TTC549 (cell line): Measurements from ENCODE around the gene ALKBH5.
A peak's percentile ranks its signal among the peaks of the same experiment; 100 is the strongest.

Experiments used
- FAIRE-seq: peaks from 2 replicates; lab custom pipeline; 2012; peaks lifted over from hg19 to GRCh38; lab: Jason Lieb, UNC

The ALKBH5 gene

DNA sequence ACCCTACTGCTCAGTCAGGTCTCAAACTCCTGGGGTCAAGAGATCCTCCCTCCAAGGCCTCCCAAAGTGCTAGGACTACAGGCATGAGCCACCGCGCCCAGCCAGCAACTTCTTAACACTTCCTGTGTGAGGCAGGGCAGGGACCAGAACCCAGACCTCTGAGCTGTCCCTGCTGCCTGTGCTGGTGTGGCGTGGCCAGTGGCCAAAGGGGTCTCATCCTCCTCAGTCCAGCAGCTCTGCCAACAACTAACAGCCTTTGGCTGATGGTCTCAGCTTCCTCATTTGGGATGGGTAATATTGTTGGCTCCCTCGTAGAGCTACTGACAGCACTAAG is 40.4 kb downstream of the ALKBH5 start:
- no peak for FAIRE-seq

DNA sequence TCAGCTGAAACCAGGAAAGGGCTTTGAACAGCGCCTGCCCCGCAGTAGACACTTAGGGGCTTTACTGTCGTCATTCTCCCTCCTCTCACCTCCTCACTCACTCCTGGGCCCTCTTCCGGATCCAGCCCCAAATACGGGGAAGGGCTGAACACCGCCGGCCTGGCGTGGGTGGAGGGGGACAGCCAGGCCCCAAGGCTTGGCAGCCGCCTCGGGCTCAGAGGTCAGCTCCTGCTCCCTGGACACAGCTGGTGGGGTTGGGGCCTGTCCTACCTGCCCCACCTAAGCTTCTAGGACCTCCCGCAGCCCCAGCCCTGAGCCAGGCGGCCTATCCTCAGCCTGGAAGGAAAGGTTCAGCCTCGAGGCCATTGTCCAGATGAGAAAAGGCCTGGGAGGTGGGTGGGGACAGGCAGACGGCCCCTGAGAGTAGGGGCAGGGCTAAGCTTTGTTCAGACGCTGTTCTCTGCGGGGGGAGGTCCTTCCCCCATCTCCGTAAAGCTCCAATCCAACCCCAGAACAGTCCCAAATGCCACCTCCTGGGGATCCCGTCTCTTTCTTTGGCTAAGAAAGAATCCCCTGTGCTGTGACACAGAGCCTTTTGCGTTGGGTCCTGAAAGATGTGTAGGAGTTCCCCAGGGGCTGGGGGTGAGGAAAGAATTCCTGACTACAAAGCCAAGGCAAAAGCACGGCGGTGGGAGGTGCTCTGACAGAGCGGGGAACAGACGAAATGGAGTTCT is 40.9 kb downstream of the ALKBH5 start:
- FAIRE-seq, result peak; percentile 76

DNA sequence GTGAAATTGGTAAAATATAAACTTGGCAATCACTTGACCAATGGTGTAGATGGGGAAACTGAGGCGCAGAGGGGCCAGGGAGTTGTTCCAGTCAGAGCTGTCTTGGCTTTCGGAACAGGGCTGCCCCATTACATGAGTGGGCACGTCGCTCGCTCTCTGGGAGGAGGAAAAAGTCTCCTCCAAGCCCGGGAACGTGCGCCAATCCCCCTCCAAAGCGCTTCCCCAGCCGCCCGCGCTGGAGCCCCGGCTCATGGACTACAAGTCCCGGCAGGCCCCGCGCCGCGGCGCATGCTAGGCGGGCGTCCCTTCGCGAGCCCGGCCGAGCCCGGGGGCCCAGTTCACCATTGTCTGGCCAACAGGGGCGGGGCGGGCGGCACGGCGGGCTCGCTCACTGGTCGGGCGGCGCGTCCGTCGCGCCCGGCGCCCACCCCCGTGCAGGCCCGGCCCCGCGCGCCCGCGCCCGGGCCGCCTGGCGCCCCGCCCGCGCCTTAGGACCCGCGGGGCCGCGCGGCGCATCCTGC is 41.6 kb downstream of the ALKBH5 start, which contains the start of gene LLGL1:
LLGL1 (plus strand) TSS at position 515 of the 521 bp plus-strand sequence. CDS start 48 bp downstream, outside the sequence.
- no peak for FAIRE-seq

DNA sequence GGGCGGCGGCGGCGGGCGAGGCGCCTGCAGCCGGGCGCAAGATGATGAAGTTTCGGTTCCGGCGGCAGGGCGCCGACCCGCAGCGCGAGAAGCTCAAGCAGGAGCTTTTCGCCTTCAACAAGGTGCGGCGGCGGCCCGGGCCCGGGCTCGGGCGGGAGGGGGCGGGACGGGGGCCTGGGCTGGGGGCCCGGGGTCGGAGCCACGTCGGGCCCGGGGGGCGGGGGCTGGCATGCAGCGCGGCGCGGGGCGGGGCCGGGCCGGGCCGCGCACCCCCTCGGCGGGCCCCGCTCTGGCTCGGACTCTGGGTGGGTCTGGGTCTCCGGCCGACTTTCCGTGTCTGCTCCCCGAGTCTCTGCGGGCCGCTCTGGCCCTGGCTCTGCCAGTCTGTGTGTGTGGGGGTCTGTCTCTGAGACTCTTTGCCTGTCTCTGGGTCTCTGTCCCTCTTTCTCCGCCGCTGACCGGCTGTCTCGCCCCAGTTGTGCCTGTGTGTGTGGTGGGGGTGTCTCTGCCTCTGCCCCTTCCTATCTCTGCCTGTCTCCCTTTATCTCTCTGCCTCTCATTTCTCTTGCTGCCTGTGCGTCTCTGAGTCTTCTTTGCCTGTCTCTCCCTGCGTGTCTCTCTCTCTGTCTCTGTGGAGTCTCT is 42.1 kb downstream of the ALKBH5 start:
- FAIRE-seq, result no peak

- no peak for FAIRE-seq
Observed at GRCh38 chr17:18226284-18226945, 42.8 kb downstream of the ALKBH5 start.

DNA sequence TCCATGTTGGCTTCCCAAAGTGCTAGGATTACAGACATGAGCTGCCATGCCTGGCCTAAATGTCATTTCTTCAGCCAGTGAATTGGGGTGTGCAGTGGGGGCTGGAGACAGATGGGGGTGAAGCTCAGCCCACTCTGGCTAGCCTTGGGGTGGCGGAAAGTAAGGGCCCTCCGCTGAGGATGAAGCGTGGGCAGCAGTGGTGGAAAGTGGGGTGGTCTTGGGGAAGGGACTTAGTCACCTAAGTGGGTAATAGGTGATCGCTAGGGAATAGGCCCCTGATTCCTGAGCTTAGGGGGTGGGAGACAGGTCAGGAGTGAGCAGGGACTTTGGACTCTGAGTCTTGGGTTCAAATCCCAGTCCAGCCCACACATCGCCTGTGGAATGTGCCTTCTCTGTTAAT is 44.0 kb downstream of the ALKBH5 start:
- FAIRE-seq, result no peak

- no peak for FAIRE-seq
Observed at GRCh38 chr17:18228176-18228682, 44.6 kb downstream of the ALKBH5 start.

DNA sequence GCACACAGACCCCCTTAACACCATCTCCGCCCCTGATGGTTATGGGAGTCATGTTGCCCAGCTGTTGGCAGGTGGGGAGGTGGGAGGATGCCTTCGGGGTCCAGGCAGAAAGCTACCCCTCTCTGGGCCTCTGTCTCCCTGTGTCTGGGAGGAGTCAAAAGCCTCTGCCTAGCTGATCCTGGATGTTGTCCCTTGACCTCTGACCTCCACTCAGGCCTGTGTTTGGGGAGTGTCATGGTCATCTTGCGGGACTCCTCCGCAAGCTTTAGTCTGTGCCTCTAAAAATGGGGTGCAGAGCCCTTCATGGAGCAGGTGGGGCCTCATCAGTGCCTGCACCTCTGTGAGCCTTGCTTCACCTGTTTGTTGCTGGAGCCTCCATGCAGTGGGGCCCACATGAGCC is 45.6 kb downstream of the ALKBH5 start:
- no peak for FAIRE-seq

DNA sequence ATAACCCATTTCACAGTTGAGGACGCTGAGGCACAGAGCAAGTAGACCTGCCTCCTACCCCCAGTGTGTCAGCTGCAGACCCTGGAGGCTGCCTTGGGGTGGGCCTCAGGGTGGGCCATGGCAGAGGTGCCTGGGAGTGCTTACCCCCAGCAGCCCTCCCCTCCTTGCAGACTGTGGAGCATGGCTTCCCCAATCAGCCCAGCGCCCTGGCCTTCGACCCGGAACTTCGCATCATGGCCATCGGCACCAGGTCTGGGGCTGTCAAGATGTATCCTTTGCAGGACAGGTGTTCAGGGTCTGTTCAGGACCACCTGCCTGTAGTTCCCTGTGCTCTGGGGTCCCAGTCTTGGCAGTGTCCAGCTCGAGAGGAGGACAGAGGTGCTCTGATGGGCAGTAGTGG is 46.1 kb downstream of the ALKBH5 start:
- no peak for FAIRE-seq

GRCh38 chr17:18230288-18231141 is 46.9 kb downstream of the ALKBH5 start:
- FAIRE-seq, result no peak

- no peak for FAIRE-seq
Observed at GRCh38 chr17:18231164-18231563, 47.5 kb downstream of the ALKBH5 start.

- FAIRE-seq, result no peak
Observed at GRCh38 chr17:18233803-18234518, 50.3 kb downstream of the ALKBH5 start.

DNA sequence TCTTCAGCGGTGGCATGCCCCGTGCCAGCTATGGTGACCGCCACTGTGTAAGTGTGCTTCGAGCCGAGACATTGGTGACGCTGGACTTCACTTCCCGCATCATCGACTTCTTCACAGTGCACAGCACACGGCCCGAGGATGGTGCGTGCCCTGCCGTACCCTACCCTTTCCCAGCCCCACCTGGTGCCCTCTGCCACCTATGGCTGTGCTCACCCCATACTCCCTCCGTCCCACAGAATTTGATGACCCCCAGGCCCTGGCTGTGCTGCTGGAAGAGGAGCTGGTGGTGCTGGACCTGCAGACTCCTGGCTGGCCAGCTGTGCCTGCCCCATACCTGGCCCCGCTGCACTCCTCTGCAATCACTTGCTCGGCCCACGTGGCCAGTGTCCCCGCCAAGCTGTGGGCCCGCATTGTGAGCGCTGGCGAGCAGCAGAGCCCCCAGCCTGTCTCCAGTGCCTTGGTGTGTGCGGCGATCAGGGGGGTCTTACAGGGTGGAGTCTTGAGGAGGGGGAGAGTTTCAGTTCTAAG is 51.3 kb downstream of the ALKBH5 start:
- no peak for FAIRE-seq

DNA sequence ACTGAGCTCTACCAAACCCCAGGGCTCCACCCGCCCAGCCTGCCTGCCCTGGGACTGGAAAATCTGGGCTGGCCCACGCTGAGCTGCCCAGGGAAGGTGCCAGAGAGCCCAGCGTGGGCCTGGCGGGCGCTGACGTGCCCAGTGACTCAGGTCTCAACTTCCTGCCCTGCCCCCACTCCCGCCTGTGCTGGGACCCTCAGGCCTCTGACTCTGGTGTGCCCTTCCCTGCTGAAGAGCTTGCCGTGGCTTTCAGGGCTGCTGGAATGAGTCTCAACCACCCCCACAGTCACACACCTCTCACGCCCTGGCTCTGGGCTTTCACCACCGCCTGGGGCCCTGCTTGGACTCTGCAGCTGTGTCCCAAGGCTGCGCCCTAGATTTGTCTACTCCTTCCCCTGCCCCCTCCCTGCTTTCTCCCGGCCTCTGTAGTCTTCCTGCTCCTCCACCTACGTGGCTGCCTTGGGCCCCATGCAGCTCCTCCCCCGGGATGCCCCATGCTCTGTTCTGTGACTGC is 52.2 kb downstream of the ALKBH5 start:
- no peak for FAIRE-seq

DNA sequence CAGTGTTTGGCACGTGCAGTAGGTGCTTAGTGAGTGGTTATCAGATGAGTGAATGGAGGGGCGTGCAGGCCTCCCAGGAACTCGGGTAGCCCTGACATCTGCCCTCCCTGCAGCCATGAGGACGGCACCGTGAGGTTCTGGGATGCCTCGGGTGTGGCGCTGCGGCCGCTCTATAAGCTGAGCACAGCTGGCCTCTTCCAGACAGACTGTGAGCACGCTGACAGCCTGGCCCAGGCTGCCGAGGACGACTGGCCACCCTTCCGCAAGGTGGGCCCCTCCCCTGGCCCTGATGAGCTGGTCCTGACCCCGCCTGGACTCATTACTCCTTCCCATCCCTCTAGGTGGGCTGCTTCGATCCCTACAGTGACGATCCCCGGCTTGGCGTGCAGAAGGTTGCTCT is 52.9 kb downstream of the ALKBH5 start:
- no peak for FAIRE-seq

- no peak for FAIRE-seq
Observed at GRCh38 chr17:18237461-18237860, 53.8 kb downstream of the ALKBH5 start.

- no peak for FAIRE-seq
Observed at GRCh38 chr17:18238299-18238698, 54.7 kb downstream of the ALKBH5 start.

DNA sequence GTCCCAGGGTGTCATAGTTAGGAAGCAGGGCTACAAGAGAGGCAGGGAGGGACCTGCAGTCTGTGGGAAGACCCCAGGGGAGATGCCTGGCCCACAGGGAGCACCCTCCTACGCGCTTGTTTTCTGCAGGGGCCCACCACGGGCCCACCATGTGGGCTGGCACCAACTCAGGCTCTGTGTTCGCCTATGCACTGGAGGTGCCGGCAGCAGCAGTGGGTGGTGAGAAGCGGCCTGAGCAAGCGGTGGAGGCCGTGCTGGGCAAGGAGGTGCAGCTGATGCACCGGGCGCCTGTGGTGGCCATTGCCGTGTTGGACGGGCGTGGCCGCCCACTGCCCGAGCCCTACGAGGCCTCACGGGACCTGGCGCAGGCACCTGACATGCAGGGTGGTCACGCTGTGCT is 56.8 kb downstream of the ALKBH5 start:
- no peak for FAIRE-seq

- FAIRE-seq, result no peak
Observed at GRCh38 chr17:18241229-18241871, 57.7 kb downstream of the ALKBH5 start.

DNA sequence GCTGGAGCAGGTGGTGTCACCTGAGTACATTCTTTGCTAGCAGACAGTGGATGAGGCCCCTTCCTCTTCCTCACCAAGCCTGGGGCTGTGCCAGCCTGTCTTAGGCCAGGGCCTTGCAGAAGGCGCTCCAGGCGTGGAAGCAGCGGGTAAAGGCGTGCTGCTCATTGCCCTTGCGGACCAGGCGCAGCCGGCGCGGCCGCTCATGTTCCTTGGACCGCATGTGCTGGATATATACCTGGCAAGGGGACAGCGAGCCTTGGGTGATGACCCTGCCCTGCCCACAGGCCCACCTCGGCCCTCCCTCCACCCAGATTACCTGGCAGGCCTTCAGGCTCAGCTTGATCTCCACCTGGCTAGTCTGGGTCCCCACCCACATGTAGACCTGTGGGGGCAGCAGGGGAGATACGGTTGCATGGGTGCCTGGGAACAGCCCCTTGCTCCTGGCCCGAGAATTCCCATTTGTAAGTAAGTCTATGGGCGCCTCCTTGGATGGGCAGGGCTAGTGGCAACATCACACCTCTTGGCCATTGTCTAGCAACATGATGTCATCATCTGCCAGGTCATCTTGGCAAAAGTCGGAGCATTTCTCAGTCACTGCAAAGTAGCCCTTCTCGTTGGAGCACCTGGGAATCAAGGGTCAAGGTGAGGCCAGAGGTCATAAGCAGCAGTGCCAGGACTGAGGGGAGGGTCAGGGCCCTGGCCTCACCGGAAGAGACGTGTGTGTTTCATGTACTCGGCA is 61.6 kb downstream of the ALKBH5 start:
- no peak for FAIRE-seq
